Transverse colon (tissue), 1 donor: ENCODE results near the gene FBXO40.

Source experiments
- EP300 ChIP-seq: sonication (generic); formaldehyde crosslinking; IDR thresholded peaks from one replicate; pipeline ENCODE4 v1.6.1; 2017; ENCODE audit warnings: antibody characterized with exemption, low read depth
- POLR2A ChIP-seq: fragments of 450-650 bp; IDR thresholded peaks from one replicate; pipeline ENCODE4 v1.6.1; 2016; ENCODE audit warnings: antibody characterized with exemption, mild to moderate bottlenecking, moderate library complexity

GRCh38 chr3:121654493-121655385 lies 61.6 kb downstream of the FBXO40 start:
- TF ChIP-seq POLR2A (no peak), EP300 (no peak)
